Mesendoderm (in vitro differentiated cells): ENCODE results near the gene KLHL30.

ENCODE experiments used
- DNase-seq: peaks from one replicate; pipeline ENCODE4 v3.0.0; 2013
- H2AK5ac ChIP-seq: 2 replicates; pipeline ENCODE4 v1.6.1; 2013; ENCODE audit warnings: low read length, inconsistent platforms
- H2BK120ac ChIP-seq: 2 replicates; pipeline ENCODE4 v1.6.1; 2013; ENCODE audit warnings: low read depth, mild to moderate bottlenecking, low read length, moderate library complexity, mixed read lengths
- H2BK15ac ChIP-seq: replicated peaks from 2 replicates; pipeline ENCODE4 v1.6.1; 2013; ENCODE audit warnings: low read depth, mild to moderate bottlenecking, moderate library complexity
- H2BK5ac ChIP-seq: 2 replicates; pipeline ENCODE4 v1.6.1; 2013; ENCODE audit warnings: low read length, inconsistent platforms
- H3K18ac ChIP-seq: 2 replicates; pipeline ENCODE4 v1.6.1; 2013; ENCODE audit warnings: mild to moderate bottlenecking, low read length, mixed read lengths
- H3K23ac ChIP-seq: one replicate; pipeline ENCODE4 v1.6.1; 2013; ENCODE audit warnings: low read length
- H3K27ac ChIP-seq: 2 replicates; pipeline ENCODE4 v1.5.1; 2013; ENCODE audit warnings: low read depth, mild to moderate bottlenecking, inconsistent platforms, low read length, moderate library complexity
- H3K27me3 ChIP-seq: 2 replicates; pipeline ENCODE4 v1.6.1; 2013; ENCODE audit warnings: low read length, control low read depth, mild to moderate bottlenecking, inconsistent platforms; ENCODE audit not compliant: insufficient read depth, poor library complexity
- H3K36me3 ChIP-seq: 2 replicates; pipeline ENCODE4 v1.6.1; 2013; ENCODE audit warnings: low read length, inconsistent platforms; ENCODE audit not compliant: control insufficient read depth, insufficient read depth
- H3K4ac ChIP-seq: one replicate; pipeline ENCODE4 v1.6.1; 2013; ENCODE audit warnings: low read depth, mild to moderate bottlenecking, low read length, moderate library complexity
- H3K4me1 ChIP-seq: 2 replicates; pipeline ENCODE4 v1.6.1; 2013; ENCODE audit warnings: low read depth, low read length, inconsistent platforms; ENCODE audit not compliant: control insufficient read depth
- H3K4me2 ChIP-seq: 2 replicates; pipeline ENCODE4 v1.6.1; 2013; ENCODE audit warnings: low read length
- H3K4me3 ChIP-seq: 2 replicates; pipeline ENCODE4 v1.5.1; 2013; ENCODE audit warnings: mild to moderate bottlenecking, low read length
- H3K56ac ChIP-seq: one replicate; pipeline ENCODE4 v1.6.1; 2013; ENCODE audit warnings: low read length
- H3K79me1 ChIP-seq: 2 replicates; pipeline ENCODE4 v1.6.1; 2013; ENCODE audit warnings: low read length, inconsistent platforms
- H3K79me2 ChIP-seq: 2 replicates; pipeline ENCODE4 v1.6.1; 2013; ENCODE audit warnings: mild to moderate bottlenecking, low read length; ENCODE audit not compliant: control insufficient read depth, insufficient read depth
- H3K9ac ChIP-seq: 2 replicates; pipeline ENCODE4 v1.6.1; 2013; ENCODE audit warnings: low read length, inconsistent platforms
- H4K5ac ChIP-seq: one replicate; pipeline ENCODE4 v1.6.1; 2013; ENCODE audit warnings: low read length
- H4K8ac ChIP-seq: one replicate; pipeline ENCODE4 v1.6.1; 2013; ENCODE audit warnings: low read depth, mild to moderate bottlenecking, control low read depth, low read length, moderate library complexity
- WGBS: extraction: QIAGEN DNeasy Blood & Tissue Kit; methylation state at CpG from one replicate; pipeline ENCODE4 v1.1.7; 2013; ENCODE audit warnings: low lambda C conversion rate, missing lambda C conversion rate; ENCODE audit not compliant: insufficient coverage; ENCODE audit errors: extremely low coverage; 5-methylcytosine and 5-hydroxymethylcytosine counted together

The KLHL30 gene

DNA sequence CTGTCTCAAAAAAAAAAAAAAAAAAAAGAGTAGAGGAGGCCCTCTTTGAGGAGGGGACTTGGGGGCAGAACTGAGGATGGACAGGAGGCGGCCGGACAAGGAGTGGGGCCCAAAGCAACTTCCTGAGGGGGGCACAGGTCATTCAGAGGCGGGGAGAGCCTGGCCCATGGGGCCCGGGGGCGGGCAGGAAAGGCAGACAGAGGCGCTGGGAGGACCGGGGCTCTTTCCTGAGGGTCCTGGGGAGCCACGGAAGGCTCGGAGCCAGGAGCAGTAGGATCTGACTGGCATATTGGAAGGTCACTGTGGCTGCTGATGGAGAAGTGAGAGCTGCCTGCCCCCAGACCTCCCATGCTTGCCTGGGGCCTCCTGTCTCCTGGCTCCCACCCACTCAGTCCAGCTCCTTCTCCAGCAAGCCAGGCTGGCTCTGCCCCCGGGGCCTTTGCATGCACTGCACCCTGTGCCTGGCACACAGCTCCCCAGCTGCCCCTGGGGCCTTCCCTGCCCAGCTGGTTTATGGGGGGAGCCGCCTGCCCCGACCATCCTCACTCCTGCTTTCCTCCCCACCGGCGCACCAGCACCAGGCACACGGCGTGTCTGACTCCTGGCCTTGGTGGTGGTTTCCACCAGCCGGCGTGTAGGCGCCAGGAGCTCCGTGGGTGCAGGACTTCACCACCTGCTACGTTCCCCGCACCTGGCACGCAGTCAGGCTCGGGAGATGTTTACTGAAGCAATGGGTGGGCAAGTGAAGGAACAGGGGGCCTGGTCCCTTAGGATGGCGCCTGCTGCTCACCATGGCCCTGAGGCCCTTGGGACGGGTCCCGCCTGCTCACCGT, 32.7 kb upstream of the KLHL30 start:
- Histone ChIP-seq H3K79me2 (no peaks in the 10 kb centered on the region), H3K23ac (no peak overlapping the region), H3K4ac (no peak overlapping the region), H2BK15ac (no peak overlapping the region), H3K9ac (no peak overlapping the region), H3K56ac (no peak overlapping the region), H4K8ac (no peak overlapping the region), H3K36me3 (no peaks in the 10 kb centered on the region), H2AK5ac (no peak overlapping the region), H2BK5ac (no peak overlapping the region), H3K79me1 (no peaks in the 10 kb centered on the region), H3K27ac (no peak overlapping the region), H3K18ac (no peak overlapping the region), H2BK120ac (no peak overlapping the region), H4K5ac (no peak overlapping the region), H3K4me1 (no peaks in the 10 kb centered on the region), H3K4me3 (no peak overlapping the region), H3K27me3 (no peaks in the 10 kb centered on the region), H3K4me2 (no peak overlapping the region)
- no peak for DNase-seq
- no CpG with 5 or more reads among the region's 28 CpGs for WGBS

DNA sequence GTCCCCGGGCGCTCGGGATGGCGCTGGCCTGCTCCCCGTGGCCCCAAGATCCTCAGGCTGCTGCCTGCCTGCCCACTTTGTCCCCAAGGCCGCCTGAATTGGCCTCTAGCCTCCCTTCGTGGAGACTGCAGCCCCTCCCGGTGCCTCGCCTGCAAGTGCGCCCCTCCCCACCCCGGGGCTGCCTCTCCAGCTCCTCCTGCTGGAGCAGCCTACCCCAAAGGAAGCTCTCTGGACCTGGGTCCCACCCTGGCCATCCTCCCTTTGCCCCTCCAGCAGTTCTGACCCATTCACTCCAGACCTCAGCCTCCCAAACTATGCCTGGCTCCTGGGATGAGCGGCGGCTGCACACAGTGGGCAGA, 32.1 kb upstream of the KLHL30 start:
- Histone ChIP-seq H3K4me1 (no peaks in the 10 kb centered on the region), H4K5ac (no peak overlapping the region), H2BK15ac (no peak overlapping the region), H2BK120ac (no peak overlapping the region), H2AK5ac (no peak overlapping the region), H3K4me2 (no peak overlapping the region), H4K8ac (no peak overlapping the region), H3K23ac (no peak overlapping the region), H3K4ac (no peak overlapping the region), H3K9ac (no peak overlapping the region), H3K79me1 (no peaks in the 10 kb centered on the region), H2BK5ac (no peak overlapping the region), H3K27me3 (no peaks in the 10 kb centered on the region), H3K79me2 (no peaks in the 10 kb centered on the region), H3K18ac (no peak overlapping the region), H3K27ac (no peak overlapping the region), H3K56ac (peak overlapping the region; percentile 25), H3K36me3 (no peaks in the 10 kb centered on the region), H3K4me3 (no peak overlapping the region)
- WGBS, result no CpG with 5 or more reads among the region's 13 CpGs
- DNase-seq, result no peak

DNA sequence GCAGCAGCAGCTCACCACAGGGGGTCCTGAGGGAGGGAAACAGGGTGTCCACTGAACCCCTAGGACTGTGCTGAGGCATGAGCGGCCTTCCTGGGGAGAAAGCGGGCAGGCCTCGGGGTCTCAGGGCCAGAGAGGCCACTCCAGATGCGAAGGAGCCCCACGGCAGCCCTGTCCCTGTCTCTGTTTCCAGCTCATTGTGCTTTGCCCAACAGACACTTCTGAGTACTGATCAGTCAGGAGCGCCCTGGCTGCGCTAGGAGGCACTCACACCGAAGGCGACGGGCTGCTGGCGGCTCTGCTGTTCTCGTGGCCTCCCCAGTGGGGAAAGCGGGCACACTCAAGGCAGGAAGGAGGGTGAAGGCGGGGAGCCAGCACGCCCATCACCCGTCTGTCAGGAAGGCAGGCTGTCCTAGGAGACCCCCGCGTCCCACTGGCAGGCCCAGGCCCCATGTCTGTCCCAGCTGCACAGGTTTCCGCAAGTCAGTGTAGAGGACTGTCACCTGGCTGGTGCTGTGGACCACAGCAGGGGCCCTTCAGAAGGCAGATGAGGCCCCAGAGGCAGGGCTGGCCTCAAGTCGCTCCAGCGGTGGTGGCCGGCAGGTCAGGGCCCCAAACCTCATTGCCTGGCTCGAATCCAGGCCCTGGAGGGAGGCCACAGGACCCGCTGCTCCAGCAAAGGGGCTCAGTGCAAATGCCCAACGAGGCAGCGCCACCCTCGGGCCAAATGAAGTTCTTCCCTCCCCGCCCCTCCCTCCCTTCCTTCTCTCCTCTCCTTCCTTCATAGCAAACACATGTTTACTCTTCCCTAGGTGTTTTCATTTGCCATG, 31.6 kb upstream of the KLHL30 start:
- Histone ChIP-seq H2BK120ac (no peak overlapping the region), H4K5ac (no peak overlapping the region), H3K79me1 (no peaks in the 10 kb centered on the region), H3K4ac (no peak overlapping the region), H3K56ac (peak overlapping the region; percentile 25), H4K8ac (no peak overlapping the region), H3K9ac (no peak overlapping the region), H3K4me1 (no peaks in the 10 kb centered on the region), H2BK5ac (no peak overlapping the region), H2BK15ac (no peak overlapping the region), H3K27me3 (no peaks in the 10 kb centered on the region), H3K79me2 (no peaks in the 10 kb centered on the region), H3K36me3 (no peaks in the 10 kb centered on the region), H3K4me2 (no peak overlapping the region), H2AK5ac (no peak overlapping the region), H3K23ac (no peak overlapping the region), H3K27ac (no peak overlapping the region), H3K4me3 (no peak overlapping the region), H3K18ac (no peak overlapping the region)
- peak; percentile 40 for DNase-seq
- no CpG with 5 or more reads among the region's 28 CpGs for WGBS

DNA sequence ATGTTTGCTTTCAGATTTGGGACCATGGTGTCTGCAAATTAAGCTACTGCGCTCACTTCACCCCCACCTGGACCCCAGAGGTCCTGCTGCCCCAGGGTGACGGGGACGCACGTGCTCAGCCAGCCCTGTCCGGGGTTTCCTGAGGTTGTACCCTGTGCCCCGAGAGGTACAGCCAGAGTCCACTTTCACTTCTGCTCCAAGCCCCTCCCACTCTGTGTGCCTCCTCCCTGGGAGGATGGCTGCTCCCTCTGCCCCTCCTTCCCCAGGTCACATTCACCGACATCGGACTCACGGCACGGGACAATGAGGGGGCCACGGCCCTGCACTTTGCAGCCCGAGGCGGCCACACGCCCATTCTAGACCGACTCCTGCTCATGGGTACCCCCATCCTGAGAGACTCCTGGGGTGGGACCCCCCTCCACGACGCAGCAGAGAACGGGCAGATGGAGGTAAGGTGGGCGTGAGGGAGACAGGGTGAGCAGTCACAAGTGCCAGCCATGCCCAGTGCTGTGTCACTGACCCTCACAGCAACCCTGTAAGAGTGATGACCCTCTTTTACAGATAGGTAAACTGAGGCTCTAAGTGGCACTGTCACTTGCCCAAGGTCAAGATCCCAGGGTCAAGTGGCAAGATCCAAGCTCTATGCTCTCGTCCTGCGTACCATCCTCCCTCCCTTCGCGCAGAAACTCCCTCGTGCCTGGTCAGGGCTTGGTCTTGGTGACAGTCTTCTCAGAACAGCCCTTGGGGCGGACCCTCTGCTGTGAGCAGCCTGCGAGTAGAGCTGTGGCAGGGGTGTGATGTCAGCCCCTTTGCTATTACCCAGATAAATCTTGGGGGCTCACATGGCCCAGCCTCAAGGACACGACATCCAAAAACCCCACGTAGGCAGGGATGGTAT, 30.7 kb upstream of the KLHL30 start:
- no peak overlapping the region for H3K4me3 ChIP-seq
- no peak overlapping the region for H3K18ac ChIP-seq
- H4K8ac ChIP-seq, result no peak overlapping the region
- no peaks in the 10 kb centered on the region for H3K79me2 ChIP-seq
- H2BK120ac ChIP-seq, result no peak overlapping the region
- H3K4ac ChIP-seq, result no peak overlapping the region
- no peak overlapping the region for H3K56ac ChIP-seq
- H3K36me3 ChIP-seq, result no peaks in the 10 kb centered on the region
- no CpG with 5 or more reads among the region's 28 CpGs for WGBS
- no peak overlapping the region for H2BK15ac ChIP-seq
- H4K5ac ChIP-seq, result no peak overlapping the region
- no peak overlapping the region for H3K23ac ChIP-seq
- no peak overlapping the region for H2BK5ac ChIP-seq
- H3K9ac ChIP-seq, result no peak overlapping the region
- no peaks in the 10 kb centered on the region for H3K27me3 ChIP-seq
- H3K79me1 ChIP-seq, result no peaks in the 10 kb centered on the region
- H3K27ac ChIP-seq, result no peak overlapping the region
- DNase-seq, result no peak
- no peak overlapping the region for H3K4me2 ChIP-seq
- no peak overlapping the region for H2AK5ac ChIP-seq
- H3K4me1 ChIP-seq, result no peaks in the 10 kb centered on the region

DNA sequence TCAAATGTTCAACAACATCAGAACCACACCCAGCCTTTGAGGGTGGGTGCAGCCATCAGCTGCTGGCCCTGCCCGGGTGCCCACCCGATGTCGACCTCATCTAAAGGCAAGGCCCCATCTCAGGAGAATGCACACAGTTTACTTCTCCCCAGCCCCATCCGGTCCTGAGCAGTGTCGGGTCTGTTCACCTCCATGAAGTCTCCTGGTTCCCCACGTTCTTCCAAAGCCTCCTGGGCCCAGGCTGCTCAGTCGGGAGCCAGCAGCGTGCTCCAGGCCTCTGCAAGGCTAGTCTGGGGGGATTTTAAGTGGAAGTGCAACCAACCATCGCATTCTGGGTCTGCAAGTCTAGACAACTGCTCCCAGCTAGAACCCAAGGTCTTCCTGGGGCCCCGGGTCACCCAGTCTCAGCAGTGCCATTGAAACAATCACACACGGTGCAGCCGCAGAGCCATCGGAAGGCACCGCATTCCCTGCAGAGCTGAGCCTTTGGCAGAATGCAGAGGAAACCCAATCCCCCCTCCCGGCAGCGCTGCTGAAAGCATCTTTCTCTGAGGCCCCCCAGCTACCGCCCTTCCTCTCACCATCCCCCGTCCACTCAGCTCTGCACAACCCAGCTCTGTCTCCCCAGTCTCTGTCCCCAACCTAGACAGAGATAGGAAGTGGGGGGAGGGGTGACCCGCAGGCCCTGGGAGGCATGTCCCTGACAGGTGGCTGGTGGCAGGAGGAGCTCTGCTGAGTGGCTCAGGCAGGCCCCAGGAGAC, 29.9 kb upstream of the KLHL30 start:
- no CpG with 5 or more reads among the region's 19 CpGs for whole genome bisulfite sequencing
- H3K4me1 ChIP-seq, result no peaks in the 10 kb centered on the region

More for the DNA sequence above, 29.9 kb upstream of the KLHL30 start:
- H2AK5ac ChIP-seq, result no peak overlapping the region
- no peak overlapping the region for H4K8ac ChIP-seq
- no peaks in the 10 kb centered on the region for H3K36me3 ChIP-seq
- no peak overlapping the region for H3K9ac ChIP-seq
- H3K18ac ChIP-seq, result no peak overlapping the region
- no peak overlapping the region for H2BK120ac ChIP-seq
- no peak overlapping the region for H3K23ac ChIP-seq
- H3K4me2 ChIP-seq, result no peak overlapping the region
- H3K27me3 ChIP-seq, result no peaks in the 10 kb centered on the region
- H3K79me2 ChIP-seq, result no peaks in the 10 kb centered on the region
- no peak overlapping the region for H2BK5ac ChIP-seq
- DNase-seq, result peak; percentile 57
- H3K4ac ChIP-seq, result no peak overlapping the region
- no peak overlapping the region for H3K27ac ChIP-seq
- H3K4me3 ChIP-seq, result no peak overlapping the region
- H3K79me1 ChIP-seq, result no peaks in the 10 kb centered on the region
- H2BK15ac ChIP-seq, result no peak overlapping the region
- H4K5ac ChIP-seq, result no peak overlapping the region
- no peak overlapping the region for H3K56ac ChIP-seq
